ENCODE results near the gene CTTN.

CTTN gene

GRCh38 chr11:70353900-70354568 is 44.3 kb upstream of the CTTN start:
- DNase-seq (ENCODE audit: low spot score): no peak
- TF ChIP-seq, protein P1, sequence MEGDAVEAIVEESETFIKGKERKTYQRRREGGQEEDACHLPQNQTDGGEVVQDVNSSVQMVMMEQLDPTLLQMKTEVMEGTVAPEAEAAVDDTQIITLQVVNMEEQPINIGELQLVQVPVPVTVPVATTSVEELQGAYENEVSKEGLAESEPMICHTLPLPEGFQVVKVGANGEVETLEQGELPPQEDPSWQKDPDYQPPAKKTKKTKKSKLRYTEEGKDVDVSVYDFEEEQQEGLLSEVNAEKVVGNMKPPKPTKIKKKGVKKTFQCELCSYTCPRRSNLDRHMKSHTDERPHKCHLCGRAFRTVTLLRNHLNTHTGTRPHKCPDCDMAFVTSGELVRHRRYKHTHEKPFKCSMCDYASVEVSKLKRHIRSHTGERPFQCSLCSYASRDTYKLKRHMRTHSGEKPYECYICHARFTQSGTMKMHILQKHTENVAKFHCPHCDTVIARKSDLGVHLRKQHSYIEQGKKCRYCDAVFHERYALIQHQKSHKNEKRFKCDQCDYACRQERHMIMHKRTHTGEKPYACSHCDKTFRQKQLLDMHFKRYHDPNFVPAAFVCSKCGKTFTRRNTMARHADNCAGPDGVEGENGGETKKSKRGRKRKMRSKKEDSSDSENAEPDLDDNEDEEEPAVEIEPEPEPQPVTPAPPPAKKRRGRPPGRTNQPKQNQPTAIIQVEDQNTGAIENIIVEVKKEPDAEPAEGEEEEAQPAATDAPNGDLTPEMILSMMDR (IDR thresholded peaks at IDR 0.05; ENCODE audit: borderline replicate concordance, control extremely low read depth, extremely low read depth, insufficient read depth, missing control alignments): no peak
- in situ Hi-C loops (cut with MboI; ENCODE audit: low sequenced_read_pairs, unreplicated experiment): no loop called here

DNA sequence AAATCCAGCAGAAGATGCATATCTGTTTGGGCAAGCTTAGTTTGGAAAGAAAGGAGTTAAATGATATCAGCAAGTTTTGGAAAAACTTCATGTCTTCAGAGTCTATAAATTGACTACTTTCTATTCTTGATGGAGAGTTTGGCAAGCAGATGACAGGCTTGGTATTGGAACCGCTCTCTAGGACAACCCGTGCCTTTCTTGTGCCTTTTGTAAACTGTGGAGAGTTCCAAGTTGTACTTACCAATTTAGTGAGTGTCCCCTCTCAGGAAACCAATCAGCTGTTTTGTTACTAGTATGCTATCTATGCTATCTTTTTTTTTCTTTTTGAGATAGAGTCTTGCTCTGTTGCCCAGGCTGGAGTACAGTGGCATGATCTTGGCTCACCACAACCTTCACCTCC is 43.7 kb upstream of the CTTN start:
- in situ Hi-C loops (cut with MboI; ENCODE audit: low sequenced_read_pairs, unreplicated experiment): no loop called here
- no peak for DNase-seq (ENCODE audit: low spot score)
- TF ChIP-seq, protein P1 (IDR thresholded peaks at IDR 0.05; ENCODE audit: borderline replicate concordance, control extremely low read depth, extremely low read depth, insufficient read depth, missing control alignments): no peak

GRCh38 chr11:70358753-70359152 is 39.6 kb upstream of the CTTN start:
- in situ Hi-C loops (cut with MboI; ENCODE audit: low sequenced_read_pairs, unreplicated experiment): no loop called here
- DNase-seq (ENCODE audit: low spot score): no peak
- TF ChIP-seq, protein P1 (IDR thresholded peaks at IDR 0.05; ENCODE audit: borderline replicate concordance, control extremely low read depth, extremely low read depth, insufficient read depth, missing control alignments): no peak

DNA sequence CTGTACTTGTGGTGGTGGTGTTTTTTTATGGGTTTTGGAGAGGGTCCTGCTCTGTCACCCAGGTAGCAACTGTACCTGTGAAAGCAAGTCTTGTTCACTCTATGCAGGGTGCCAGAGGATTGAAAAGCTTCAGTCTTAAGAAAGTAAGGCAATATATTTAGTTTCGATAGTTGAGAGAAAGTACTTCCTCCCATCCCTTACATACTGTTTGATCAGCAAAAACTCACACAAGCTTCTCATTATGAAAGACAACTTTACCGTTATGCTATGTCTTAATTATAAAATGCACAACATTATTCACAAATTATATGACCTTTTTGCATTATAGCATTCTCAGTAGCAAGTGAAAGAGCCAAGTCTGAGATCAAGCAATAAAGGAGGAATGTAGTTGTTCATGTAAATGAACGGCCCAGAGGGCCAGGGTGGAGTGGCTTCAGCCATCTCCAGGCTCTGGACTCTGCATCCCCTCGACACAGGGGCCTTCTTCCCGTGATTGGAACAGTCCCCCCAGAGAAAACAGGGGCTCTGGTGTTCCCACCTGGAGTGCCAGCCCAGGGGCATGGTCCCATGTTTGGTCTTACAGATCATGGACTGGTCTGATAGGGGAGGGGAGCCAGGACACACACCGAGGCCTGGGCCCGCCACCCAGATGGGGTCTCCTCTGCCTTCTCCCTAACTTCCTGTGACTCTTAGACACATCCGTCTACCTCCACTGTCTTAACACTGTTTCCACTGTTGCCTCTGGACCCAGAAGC is 38.7 kb upstream of the CTTN start:
- TF ChIP-seq, protein P1 (IDR thresholded peaks at IDR 0.05; ENCODE audit: borderline replicate concordance, control extremely low read depth, extremely low read depth, insufficient read depth, missing control alignments): no peak
- in situ Hi-C loops (cut with MboI; ENCODE audit: low sequenced_read_pairs, unreplicated experiment): no loop called here
- DNase-seq (ENCODE audit: low spot score): no peak

GRCh38 chr11:70360211-70360610 is 38.1 kb upstream of the CTTN start:
- TF ChIP-seq, protein P1 (IDR thresholded peaks at IDR 0.05; ENCODE audit: borderline replicate concordance, control extremely low read depth, extremely low read depth, insufficient read depth, missing control alignments): no peak
- no peak for DNase-seq (ENCODE audit: low spot score)
- in situ Hi-C loops (cut with MboI; ENCODE audit: low sequenced_read_pairs, unreplicated experiment): no loop called here

DNA sequence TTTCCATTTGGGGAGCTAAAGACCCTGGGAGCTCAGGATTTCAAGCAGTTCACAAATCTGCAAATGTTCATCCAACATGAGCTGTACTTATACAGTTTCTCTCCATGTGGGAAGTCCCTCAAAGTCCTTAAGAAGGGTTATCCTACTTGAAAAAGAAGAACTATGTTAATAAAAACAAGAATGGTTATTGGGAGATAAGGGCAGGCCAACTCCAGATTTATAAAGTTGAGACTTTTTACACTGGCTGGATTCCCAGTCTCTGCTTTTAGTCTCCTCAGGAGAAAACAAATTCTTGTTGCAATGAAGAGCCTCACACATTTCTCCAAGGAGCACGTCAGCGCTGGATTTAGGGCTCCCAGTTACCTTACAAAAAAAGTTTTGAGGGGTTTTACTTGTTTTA is 34.2 kb upstream of the CTTN start:
- no peak for DNase-seq (ENCODE audit: low spot score)
- in situ Hi-C loops (cut with MboI; ENCODE audit: low sequenced_read_pairs, unreplicated experiment): no loop called here
- TF ChIP-seq, protein P1 (IDR thresholded peaks at IDR 0.05; ENCODE audit: borderline replicate concordance, control extremely low read depth, extremely low read depth, insufficient read depth, missing control alignments): no peak

Data from GM13976 (cell line).